CD4-positive, alpha-beta T cell treated with Interleukin-4 for 1 hour (primary cell): ENCODE results near the gene TUT4.
A peak's percentile ranks its signal among the peaks of the same experiment; 100 is the strongest.

Source experiments
- DNase-seq, 2 donors: peaks; one replicate each; pipeline ENCODE4 v3.0.0-alpha.2; 2020 to 2022

Gene TUT4

DNA sequence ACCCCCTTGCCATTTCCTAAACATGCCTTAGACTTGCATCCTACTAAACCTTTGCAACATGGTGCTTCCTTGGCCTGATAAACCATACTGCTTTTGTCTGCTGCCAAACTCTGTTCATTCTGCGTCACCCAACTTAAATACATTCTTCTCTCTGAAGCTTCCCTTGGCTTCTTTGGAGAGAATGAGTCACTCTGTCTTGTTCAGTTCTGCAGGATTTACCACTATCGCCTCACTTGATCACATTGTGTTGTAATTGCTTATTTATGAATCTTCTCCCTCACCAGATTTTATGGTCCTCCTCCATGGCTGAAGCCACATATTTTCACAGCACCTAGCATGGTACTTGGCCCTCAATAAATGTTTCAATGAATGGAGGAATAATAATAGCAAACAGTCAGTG is 21.7 kb upstream of the TUT4 start:
- no peak for DNase-seq

DNA sequence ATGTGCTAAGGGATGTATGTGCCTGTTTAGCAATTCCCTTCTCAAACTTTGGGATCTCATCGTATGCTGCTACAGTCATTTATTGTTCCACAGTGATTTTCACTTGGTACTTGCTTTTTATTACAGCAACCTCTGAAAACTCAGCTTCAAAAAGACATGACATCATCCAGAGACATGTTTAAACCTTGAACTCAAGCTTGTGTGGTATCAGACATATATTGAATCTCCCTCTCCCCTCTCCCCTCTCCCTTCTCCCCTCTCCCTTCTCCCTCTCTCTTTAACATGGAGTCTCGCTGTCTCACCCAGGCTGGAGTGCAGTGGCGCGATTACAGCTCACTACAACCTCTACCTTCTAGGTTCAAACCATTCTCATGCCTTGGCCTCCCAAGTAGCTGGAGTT is 19.5 kb upstream of the TUT4 start:
- DNase-seq, result no peak

DNA sequence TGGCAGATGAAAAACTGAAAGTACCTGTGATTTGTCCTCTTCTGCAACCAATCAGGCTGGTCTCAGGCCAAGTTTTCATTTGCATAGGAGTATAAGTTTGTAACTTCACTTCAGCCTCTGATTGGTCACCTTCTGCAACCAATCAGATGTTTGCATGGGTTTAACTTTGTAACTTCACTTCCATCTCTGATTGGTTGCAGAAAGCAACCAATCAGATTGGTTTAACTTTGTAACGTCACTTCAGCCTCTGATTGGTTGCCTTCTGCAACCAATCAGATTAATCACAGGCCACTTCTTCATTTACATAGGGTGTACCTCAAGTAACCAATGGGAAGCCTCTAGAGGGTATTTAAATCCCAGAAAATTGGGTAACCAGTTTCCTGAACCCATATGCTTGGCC is 18.9 kb upstream of the TUT4 start:
- no peak for DNase-seq

DNA sequence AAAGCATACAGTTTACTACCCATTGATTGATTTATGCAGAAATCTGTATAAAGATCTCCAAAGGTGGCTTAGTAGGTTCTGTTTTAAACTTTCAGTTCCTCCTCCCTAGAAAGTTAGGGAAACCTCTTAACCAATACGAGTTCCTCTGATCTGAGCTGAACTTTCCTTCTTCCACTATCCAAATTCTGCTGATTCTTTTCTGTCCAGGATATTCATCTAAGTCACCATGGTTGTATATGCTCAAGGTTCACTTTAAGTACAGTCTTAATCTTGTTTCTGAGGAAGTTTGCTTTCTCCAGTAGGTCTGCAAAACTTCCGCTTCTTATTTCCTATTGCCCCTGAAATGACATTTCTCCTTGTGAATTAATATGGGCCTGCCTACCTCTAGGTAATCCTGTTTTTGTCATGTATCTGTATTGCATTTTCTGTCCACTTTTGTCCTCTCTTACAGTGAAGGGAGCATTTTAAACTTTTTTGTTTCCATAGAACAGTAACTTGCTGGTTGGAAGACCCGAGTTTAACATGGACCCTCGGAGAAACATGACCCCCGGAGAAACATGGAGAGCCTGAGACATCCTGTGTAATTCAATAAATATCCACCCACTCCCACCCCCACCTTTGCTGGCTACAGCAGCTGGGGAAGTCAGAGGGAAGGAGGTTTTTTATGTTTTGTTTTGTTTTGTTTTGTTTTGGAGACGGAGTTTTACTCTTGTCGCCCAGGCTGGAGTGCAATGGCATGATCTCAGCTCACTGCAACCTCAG is 16.7 kb upstream of the TUT4 start:
- no peak for DNase-seq

DNA sequence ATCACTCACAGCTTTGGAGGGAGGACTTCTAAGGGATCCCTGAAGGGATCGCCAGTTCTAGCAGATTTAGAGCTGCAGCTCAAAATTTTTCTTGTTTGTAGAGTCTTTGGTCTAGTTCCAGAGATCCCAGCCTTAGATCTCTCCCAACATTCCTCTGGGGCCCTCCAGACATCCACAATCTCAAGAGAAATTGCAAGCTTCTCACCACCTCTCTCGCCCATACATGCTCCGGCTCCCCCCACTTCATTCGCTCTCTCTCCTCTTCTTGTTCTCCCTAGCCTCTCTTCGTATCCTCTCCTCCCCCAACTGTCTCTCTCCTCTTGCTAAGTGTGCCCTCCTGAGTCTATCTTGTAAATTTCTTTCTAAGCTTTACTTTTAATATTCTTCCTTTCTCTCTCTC is 15.1 kb upstream of the TUT4 start:
- DNase-seq, result no peak

DNA sequence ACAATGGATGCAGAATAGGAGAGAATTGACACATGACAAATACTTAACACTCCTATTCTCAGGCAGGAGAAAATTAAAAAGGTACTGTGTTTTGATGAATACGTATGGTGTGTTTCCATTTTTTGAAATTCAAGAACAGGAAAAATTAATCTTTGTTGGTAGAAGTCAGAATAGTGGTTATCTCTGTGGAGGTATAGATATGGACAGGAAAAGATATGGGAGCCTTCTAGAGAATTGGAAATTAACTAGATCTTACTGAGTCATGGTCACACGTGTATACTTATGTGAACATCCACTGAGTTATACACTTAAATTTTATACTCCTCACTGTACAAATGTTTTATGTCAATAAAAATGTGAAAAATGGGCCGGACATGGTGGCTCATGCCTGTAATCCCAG is 9.9 kb upstream of the TUT4 start:
- DNase-seq, result no peak

DNA sequence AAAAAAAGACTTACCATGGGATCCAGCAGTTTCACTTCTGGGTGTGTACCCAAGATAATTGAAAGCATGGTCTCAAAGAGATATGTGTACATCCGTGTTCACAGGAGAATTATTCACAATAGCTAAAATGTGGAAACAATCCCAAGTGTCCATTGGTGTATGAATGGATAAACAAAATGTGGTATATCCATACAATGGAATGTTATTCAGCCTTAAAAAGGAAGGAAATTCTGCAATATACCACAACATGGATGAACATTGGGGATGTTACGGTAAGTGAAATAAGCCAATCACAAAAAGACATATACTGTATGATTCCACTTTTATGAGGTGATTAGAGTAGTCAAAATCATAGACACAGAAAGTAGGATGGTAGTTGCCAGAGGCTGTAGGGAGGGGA is 7.0 kb upstream of the TUT4 start:
- DNase-seq, result no peak

DNA sequence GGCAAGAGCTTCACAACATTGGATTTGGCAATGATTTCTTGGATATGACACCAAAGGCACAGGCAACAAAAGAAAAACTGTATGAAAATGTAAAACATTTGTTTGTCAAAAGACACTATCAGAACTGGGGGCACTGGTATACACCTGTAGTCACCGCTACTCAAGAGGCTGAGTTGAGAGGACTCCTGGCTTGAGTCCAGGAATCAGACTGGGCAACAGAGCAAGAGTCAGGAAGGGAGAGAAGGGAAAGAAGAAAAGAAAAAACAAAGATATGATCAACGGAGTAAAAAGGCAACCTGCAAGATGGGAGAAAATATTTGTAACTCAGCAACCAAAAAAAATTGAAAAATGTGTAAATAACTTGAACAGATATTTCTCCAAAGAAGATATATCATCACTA is 6.0 kb upstream of the TUT4 start:
- DNase-seq, result no peak

DNA sequence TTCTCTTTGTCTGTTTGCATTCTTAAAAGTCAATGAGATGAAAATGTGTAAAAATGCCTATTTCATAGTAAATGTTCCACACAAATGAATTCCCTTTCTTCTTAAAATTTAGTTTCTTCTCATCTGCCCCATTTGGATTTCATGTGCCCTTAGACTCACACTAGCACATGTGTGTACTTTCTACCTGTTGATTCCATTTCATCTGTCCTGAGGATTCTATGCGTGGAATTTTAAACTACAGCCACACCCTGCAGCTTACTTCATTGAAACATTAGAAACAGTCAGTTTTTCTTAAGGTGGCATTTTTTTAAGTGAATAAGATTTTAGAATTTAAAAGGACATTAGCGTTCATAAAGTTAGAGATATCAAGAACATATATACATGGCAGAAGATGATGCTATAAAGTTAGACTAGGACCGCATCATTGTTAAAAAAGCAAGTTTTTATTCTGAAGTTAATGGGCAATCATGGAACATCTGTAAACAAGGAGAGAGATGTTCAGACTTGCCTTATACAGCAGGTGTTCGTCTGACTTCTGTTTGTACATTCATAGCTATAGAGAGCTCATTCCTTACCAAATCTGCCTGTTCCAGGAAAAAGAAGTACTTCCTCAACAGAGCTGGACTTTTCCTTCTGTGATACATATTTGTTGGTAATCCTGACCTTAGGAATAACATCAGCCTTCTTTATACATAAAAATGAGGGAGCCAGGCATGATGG is 3.9 kb upstream of the TUT4 start:
- DNase-seq, result no peak

DNA sequence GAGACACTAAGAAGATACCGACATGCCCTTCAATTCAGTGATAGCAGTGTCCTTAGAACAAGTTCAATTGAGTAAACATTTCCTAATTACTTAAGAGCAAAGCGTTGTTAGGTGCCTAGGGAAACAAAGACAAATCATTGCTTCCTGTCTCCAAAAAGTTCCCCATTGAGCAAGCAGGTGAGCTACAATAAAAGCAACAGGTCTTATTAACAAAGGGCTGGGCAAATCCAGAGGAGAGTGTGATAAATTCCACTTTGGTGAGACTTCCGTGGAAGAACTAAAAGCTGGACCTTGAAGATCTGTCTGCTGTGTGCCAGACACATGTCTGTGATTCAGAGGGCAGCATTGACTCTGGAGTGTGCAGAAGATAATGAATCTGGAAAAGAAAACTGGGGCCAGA is 1.9 kb upstream of the TUT4 start:
- no peak for DNase-seq

DNA sequence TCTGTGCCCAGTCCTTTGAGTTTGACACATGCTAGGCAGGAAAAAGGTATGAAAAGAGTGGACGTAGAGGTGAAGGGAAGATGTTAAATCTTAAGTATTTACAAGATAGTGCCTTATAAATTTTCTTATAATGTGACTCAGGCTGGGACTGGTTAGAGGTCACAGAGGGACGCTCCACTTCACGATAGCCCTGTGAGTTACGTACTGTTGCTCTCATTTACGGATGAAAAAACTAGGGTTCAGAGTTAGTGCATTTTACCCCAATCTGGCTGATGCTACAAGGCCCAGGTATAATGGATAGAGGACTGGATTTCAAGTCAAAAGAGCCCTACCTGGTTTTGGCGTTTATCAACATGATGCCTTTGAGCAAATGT is 1.4 kb upstream of the TUT4 start:
- no peak for DNase-seq

DNA sequence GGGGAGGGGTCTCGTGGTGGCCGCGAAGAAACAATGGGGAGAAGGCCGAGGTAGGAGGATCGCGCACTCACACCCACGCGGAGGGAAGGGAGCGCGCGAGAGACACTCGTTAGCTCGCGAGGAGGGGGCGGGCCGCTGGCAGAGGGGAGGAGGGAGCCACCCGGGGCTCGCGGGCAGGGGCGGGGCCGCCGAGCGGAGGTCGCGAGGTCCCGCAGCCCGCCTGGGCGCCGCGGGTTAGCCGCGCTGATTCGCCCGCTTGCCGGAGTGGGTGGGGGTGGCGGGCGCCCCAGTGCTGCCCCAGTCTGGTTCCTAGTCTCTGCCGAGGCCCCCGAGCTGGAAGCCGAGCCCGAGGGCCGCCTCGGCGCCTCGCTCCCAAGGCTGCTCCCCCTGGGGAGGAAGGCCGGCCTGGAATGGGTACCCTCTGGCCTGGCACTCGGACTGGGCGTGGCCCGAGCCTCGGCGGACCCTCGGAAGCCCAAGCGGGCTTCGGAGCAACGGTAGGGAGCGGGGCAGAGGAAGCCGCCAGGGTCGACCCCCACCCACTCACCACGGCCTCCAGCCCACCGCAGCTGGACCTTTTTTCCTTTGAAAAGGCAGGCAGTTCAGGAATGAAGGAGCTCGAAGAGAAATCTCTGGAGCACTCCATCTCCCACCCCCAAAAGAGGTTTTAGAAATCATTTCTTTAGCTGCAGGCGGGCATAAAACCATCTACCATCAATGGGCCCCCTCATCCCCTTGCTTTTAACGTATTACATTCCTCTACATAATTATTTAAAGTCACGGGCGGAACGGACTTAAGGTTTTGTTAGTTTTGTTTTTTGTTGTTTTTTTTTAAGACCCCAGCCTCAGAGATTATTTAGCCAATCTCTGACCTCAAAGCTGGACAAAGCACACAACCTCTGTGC is 722 bp upstream of the TUT4 start:
- peak; percentile 91 for DNase-seq

DNA sequence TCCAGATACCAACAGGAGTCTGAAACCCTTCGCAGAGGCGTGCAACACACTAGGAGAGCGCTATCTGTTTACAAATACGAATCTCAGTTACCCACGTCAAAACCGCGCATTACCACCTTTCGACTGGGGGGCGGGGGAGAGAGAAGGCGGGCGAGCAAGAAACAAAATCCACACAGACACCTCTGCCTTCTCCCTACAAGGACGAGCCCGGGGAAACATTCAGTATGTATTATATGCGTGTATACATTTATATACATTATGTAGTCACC is 722 bp downstream of the TUT4 start:
- peak; percentile 79 to 80 for DNase-seq

DNA sequence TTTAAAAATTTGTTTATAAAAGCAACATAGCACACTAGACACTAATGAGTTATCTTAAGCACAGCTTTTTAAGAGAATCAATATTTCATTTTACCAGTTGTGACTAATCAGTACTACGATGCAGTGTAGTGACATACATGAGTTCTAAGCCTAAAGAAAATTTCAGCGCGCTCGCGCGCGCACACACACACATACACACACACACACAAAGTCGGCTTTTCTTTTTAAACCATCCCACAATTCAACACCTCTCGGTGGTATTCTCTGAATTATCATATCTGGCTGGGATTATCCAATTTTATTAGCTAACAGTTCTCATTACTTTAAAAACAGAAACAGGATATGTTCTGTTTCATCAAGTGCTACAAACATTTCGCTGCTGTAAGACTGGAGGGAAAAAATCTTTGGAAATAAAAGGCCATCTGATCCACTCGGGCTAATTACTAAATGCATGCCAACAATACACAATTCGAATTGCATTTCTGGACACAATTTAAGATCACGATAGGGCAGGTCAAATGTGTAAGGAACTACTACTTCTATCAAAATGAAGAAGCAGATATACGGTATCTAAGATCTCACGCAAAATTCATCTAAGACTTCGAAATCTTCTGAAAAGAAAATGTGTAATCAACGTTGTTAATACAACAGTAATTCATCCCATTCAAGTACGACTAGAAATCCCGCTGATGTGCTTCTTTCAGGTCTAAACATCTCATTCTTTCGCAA is 1.2 kb downstream of the TUT4 start:
- DNase-seq, result peak; percentile 55 to 56

DNA sequence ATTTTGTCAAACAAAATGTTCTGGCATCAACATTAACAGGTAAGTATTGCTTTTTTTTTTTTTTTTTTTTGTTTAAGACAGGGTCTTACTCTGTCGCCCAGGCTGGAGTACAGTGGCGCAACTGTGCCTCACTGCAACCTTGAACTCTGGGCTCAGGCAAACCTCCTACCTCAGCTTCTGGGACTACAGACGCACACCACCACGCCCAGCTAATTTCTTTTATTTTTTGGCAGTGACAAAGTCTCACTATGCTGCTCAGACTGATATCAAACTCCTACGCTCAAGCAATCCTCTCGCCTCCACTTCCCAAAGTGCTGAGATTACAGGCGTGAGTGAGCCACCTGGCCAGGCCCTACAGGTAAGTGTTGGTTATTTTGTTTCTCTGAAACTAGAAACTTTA is 2.4 kb downstream of the TUT4 start:
- DNase-seq, result no peak

DNA sequence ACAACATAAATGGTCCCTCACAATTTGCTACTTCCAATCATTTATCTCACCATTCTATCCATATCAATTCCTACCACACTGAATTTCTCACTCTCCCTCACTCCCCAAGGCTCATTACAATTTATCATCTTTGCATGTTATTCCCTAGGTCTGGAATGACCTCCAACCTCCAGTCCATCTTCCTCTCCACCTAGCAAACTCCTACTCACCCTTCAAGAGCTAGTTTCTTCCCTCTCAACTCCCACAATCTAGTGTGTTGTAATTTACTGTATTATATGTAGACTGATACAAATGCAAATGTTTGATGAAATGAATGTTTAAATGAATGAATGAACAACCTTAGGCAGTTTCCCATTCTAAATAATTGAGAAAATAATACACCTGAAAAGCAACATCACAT is 3.6 kb downstream of the TUT4 start:
- no peak for DNase-seq

DNA sequence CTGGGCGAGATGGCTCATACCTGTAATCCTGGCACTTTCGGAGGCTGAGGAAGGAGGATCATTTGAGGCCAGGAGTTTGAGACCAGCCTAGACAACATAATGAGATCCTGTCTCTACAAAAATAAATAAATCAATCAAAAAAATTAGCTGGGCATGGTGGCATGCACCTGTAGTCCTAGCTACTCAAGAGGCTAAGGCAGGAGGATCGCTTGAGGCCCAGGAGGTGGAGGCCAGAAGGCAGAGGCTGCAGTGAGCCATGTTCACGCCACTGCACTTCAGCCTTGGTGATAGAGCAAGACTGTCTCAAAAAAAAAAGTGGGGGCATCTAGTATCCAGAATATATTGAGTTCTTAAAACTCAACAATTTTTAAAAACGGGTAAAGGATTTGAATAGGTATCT is 6.0 kb downstream of the TUT4 start:
- no peak for DNase-seq

DNA sequence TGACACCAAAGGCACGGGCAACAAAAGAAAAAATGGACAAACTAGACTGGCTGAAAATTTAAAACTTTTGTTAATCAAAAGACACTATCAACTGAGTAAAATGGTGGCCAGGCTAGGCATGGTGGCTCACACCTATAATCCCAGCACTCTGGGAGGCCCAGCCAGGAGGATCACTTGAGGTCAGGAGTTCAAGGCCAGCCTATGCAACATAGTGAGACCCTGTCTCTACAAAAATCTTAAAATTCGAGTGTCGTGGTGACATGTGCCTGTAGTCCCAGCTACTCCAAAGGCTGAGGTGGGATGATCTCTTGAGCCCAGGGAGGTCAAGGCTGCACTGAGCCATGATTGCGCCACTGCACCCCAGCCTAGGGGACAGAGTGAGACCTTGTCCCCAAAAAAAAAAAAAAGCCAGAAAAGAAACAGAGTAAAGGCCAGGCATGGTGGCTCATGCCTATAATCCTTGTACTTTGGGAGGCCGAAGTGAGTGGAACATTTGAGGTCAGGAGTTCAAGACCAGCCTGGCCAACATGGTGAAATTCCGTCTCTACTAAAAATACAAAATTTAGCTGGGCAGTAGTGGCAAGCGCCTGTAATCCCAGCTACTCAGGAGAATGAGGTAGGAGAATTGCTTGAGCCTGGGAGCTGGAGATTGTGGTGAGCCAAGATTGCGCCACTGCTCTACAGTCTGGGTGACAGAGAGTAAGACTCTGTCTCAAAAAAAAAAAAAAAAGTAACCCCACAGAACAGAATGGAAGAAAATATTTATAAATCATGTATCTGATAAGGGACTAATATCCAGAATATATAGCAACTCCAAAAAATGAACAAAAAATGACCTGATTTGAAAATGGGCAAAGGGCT is 8.0 kb downstream of the TUT4 start:
- DNase-seq, result no peak

DNA sequence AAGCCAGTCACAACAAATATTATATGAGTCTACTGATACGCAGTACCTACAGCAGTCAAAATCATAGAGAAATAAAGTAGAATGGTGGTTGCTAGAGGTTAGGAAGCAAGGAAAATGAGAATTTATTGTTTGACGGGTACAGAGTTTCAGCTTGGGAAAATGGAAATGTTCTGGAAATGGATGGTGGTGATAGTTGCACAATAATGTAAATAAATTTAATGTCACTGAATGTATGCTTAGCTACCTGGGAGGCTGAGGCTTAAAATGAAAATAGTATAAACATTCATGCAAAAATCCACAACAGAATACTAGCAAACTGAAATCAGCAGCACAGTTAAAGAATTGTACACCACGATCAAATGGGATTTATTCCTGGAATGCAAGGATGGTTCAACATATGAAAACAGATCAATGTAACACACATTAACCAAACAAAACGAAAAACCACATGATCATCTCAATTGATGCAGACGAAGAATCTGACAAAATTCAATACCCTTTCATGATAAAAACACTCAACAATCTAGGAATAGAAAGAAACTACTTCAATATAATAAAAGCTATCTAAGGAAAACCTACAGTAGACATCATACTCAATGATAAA is 10.7 kb downstream of the TUT4 start:
- DNase-seq, result no peak

DNA sequence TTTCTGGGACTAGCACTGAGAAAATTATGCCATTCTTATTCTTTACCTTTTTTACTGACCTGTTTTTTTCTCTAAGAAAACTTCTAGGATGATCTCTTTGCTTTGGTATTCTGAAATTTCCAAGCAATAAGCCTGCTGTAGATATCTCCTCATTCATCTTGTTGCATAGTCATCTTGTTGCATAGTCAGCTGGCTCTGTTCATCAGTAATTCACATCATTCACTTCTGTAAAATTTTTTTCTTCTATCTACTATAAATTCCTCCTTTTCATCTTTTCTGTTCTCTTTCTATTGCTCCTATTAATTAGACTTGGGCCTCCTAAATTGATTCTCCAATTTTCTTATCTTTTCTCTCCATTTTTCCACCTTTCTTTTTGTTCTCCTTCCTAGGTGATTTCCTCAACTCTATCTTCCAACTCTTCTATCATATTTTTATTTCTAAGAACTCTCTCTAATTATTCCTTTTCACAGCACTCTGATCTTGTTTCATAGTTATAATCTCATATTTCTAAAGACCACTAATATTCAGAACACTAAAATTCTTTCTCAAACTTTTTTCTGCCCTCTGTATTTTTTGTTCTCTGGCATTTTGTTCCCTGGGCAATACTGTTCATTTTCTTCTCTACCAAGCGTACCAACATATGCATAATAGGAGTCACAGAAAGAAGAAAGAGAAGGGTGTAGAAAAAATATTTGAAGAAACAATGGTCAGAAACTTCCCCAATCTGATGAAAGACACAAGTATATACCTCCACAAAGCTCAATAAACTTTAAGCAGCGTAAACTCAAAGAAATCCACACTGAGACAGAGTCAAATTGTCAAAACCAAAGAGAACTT is 17.7 kb downstream of the TUT4 start:
- DNase-seq, result no peak

DNA sequence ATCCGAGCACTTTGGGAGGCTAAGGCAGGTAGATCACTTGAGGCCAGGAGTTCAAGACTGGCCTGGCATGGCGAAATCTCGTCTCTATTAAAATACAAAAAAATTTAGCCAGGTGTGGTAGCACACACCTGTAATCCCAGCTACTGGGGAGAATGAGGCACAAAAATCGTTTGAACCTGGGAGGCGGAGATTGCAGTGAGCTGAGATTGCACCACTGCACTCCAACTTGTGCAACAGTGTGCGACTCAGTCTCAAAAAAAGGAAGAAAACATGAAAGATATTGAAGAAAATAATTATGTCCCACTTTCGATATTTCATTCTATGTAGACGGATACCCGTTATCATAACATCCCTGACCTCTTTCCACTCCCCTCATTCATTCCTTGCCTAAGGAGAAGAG is 19.2 kb downstream of the TUT4 start:
- no peak for DNase-seq
